GM21526 (cell line): Measurements from ENCODE around the gene MAPKAPK3.
A peak's percentile ranks its signal among the peaks of the same experiment; 100 is the strongest.

Experiments used
- ATAC-seq: cut with Tn5 transposase; IDR thresholded peaks from one replicate; pipeline ENCODE4 v1.9.1; 2021; ENCODE audit warnings: moderate library complexity; ENCODE audit not compliant: unreplicated experiment, low FRiP score

Gene MAPKAPK3

DNA sequence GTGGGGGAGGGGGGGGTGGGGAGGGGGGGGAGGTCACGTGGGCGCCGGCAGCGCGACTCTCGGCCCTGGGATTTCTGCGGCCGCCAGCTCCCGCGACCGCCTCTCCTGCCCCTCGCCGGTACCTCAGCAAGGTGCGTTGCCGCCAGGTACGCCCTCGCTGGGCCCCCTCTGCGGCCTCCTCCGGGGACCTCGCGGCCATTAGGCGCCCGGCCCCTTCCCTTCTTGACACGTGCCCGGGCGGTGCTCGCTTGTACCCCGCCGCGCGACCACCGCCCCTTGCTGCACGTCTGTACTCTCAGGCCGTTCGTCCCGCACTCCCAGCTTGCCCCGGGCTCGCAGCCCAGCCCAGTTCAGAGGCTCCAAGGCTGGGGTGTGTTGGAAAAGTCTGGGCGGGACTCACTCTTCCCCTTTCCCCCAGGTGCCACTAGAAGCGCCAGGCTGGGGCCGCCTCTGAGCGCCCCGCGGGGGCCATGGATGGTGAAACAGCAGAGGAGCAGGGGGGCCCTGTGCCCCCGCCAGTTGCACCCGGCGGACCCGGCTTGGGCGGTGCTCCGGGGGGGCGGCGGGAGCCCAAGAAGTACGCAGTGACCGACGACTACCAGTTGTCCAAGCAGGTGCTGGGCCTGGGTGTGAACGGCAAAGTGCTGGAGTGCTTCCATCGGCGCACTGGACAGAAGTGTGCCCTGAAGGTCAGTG, at the start of gene MAPKAPK3:
MAPKAPK3 (plus strand) TSS at position 56 of the 696 bp plus-strand sequence; CDS start at position 471, 415 bp downstream.
- ATAC-seq = peak; percentile 12

DNA sequence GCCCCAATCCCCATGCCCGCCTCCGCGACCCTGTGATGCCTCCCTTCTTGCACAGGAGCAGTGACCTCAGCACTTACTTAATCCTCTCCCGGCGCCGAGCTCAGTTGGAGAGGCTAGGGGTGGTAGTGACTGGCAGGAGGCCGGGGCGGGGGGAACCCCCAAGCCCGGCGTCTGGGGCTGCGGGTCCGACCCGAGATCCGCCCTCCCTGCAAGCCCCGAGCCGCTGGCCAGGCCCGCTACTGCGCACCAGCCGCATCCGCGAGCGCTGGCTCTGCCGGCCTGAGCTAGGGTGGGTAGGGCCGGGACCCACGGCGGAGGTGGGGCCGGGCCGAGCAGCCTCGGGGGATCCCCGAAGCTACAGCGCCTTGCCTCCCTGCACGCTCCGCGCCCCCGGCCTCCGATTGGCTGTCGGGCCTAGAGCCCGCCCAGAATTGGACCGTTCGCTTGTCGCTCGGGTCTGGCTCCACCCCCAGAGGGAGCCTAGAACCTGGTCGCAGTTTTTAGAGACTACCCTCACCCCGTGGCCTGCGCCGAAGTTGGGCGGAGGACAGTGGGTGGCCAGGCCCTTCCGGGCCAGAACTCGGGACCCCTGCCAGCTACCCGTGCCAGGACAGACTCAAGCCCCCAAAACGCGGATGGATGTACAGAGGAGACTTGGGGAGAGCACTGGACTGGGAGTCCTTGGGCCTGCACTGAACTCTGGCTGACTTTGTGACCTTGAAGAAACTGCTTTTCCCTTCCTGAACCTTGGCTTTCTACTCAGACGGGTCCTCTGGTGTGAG, 49.4 kb upstream of the MAPKAPK3 start, which contains the start of gene C3orf18:
C3orf18 (minus strand) TSS at position 362 of the 782 bp plus-strand sequence. CDS start 2,048 bp downstream, outside the sequence.
- peak; percentile 76 for ATAC-seq

DNA sequence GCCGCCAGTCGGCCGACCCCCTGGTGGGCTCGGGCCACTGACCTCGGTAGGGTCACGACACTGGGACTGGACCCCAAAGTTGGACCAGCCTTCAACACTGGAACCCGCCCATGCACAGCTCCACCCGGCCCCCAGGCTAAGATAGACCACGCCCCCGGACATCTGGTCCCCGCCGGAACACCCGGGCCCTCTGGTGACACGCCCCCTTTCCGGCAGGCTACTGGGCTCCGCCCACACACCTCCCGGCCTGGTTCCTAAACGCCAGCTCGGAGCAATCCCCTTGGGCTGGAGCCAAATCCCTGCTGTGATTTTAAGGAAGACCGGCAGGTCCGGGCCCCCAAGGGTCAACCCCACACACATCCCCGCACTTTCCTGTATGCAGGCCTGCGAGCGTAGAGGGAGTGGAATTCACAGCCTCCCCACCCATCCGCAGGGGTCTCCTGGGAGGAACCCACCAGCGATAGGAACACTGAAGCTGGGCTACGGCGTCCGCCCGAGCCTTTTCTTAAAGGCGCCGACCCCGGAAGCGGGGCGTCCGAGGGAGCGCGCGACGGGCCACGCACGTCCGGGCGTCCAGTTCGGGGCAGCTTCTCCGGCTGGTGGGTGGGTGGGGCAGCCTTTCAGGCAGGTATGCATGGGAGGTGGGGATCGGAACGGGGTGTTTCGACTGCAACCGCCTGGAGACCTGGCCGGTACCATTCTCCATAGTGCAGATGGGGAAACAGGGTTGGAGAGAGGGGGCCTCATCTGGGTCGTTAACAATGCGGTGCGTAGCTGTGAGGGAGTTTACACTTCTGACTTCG, 47.8 kb upstream of the MAPKAPK3 start, which contains the start of gene HEMK1:
HEMK1 (plus strand) TSS at position 576 of the 803 bp plus-strand sequence. CDS start 1,583 bp downstream, outside the sequence.
- peak; percentile 58 for ATAC-seq

DNA sequence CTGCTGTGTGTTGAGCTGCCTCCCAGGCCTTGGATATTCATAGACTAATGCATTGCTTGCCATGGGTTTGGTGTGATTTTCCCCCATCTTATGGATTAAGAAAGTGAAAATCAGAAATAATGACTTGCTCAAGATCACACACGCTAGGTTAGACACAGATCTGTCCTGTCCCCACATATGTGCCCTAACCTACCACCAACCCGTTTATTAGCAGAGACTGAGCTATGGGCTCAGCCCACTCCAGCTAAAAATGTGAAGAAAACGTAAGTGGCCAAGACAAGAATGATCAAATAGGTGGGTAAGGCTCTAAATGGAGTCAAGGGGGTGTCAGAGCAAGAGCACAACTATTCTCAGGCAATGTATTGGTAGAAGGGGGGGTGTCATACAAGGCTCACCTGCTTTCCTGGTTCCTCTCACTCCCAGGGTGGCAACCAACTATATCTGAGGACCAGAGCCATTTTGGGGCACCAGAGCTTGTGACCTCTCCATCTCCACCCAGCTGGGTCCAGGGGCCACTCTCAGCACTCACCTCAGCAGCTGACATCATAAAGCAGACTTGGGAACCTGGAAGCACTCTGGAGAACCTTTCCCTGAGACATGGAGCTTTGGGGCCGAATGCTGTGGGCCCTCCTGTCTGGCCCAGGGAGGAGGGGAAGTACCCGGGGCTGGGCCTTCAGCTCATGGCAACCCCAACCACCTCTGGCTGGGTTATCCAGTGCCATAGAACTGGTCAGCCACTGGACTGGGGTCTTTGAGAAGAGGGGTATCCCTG, 46.3 kb upstream of the MAPKAPK3 start:
- no peak for ATAC-seq

DNA sequence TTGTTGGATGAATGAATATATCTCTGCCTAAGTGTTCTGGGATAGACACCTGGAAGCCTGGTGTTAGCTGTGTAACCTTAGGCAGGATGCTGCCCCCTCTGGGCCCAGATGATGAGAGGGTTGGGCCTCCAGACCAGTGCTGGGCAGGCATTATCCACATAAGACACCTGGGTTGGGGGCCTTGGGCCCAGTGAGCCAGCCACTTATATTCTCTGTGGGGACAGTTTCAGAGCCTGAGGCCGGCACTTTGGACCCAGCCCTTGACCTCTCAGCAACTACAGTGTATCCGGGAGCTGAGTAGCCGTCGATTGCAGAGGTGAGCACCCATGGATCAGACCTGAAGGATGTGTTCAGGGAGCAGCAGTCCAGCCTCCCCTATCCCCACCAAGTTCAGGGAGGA, 45.5 kb upstream of the MAPKAPK3 start:
- ATAC-seq = no peak

DNA sequence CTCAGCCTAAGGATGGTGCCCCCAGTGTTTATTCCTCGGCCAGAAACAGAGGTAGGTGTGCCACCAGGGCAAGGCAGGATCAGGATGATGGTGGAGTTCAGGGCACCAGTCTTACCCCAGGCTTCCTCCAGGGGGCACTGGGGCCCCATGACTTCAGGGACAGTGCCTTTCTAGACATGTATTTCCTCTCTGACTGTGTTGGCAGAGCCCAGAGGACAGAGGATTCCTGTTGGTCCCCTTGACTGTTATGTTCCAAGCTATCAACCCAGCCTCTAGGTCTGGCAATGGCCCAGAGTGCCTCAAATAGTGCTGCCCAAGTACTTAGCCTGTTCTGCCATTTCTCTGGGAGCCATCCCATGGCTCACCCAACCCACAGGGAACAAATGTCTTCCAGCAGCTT, 44.8 kb upstream of the MAPKAPK3 start:
- ATAC-seq = no peak

DNA sequence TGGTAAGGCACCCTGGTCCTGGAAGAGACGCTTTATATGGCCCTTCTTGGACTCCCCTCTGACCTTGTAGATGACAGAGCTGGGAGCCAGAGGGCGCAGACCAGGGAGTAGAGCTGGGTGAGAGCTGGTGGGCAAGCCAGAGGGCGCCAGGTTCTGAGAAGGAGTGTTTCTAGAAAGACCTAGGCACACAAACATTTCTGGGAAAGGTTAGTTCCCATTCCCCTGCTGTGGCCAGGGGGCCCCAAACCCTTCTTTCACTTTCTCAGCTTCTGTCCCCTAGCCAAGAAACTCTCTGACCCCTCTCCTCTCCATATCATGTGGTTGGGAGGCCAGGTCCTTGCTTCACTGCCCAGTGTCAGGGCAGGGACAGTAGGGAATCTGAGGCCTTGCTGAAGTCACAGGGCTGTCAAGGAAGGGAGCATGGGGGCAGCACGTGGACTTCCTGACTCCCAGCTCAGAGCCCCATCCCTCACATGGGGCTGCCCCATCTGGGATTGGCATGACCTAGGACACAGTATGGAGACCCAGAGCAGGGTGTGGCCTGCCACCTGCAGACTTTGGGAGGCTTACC, 44.1 kb upstream of the MAPKAPK3 start:
- ATAC-seq = no peak

DNA sequence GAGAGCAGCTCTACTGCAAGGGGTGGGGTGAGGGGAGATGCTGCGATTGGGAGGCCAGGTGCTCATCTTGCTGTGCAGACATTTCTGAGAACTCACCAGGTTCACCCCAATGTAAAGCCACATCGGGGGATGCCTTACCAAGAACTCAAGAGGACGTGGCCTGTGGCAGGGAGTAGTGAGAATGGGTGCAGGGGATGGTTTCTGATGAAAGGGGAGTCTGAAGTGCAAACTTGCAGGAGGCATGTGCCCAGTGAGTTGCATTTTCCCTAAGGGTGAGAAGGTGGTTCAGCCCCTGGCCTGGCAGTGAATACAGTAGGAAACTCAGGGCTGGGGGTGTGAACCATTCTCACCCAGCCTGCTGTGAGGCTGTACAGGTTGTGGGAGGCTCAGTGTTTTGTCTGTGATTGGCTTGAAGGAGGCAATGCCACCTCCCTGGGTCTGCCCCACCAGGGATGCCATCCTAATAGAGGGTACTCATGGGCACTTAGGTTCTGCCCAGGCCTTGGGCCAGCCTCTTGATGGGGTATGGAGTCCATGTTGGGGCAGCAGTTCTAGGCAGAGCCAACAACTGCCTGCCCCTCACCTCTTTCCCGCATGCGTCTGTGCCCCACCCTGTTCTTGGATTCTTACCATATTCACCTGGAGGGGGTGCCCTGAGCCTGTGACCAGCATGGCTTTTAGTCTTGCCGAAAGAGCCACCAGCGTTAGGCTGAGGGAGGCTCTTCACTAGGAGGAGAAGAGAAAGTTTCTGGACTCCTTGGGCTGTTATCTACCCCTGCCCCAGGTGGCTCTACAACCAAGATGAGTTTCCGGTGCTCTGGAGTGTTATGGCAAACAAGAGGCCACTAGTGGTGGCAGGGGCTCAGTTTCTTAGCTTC, 43.1 kb upstream of the MAPKAPK3 start:
- ATAC-seq = no peak

DNA sequence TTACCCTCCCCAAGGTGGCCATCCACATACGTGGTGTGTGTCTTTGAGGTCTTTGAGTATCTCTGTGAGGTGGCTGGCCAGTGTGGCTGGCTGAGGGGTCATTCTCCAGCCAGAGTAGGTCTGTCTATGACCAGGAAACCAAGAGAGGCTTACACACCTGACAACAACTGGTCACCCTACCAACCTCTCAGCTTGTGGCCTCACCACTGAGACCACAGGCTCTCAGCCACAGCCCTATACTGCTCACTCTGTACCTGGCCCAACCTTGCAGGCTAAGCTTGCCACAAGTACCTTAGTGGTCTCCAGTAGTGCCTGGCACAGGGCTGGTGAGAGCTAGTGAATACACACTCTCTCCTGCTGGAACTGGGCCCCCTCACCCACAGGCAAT, 42.5 kb upstream of the MAPKAPK3 start:
- no peak for ATAC-seq

DNA sequence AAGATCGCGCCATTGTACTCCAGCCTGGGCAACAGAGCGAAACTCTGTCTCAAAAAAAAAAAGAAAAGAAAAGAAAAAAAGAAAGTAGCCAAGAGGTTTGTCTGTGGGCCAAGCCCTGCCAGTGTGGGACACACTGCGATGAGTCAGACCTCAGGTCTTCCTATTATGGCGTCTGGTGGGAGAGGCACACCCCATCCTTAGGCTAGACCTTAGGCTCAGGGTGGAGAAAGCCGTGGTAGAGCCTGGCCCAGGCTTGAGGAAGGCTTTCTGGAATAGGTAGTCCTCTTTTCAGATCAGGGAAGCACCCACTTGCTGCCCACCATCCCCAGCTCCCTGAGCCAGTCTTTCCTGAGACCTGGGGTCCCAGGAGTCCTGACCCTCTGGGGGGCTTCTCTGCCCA, 41.6 kb upstream of the MAPKAPK3 start:
- ATAC-seq = no peak

DNA sequence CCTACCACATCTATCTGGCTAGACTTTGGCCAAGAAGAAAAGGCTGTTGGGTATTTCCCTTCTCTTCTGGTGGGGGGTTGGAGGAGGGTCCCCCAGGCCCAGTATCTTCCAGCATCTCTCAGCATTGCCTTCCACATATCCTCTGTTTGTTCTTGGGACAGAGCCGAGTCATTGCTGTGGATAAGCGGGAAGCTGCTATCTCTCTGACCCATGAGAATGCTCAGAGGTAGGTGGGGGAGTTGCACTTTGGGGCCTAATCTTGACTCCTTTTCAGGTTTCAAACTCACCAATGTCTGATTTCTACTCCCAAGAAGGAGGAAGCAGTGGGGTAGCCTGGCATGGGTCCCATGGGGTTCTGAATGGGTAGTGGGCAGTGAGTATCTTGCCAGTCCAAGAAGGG, 39.6 kb upstream of the MAPKAPK3 start:
- ATAC-seq = no peak

DNA sequence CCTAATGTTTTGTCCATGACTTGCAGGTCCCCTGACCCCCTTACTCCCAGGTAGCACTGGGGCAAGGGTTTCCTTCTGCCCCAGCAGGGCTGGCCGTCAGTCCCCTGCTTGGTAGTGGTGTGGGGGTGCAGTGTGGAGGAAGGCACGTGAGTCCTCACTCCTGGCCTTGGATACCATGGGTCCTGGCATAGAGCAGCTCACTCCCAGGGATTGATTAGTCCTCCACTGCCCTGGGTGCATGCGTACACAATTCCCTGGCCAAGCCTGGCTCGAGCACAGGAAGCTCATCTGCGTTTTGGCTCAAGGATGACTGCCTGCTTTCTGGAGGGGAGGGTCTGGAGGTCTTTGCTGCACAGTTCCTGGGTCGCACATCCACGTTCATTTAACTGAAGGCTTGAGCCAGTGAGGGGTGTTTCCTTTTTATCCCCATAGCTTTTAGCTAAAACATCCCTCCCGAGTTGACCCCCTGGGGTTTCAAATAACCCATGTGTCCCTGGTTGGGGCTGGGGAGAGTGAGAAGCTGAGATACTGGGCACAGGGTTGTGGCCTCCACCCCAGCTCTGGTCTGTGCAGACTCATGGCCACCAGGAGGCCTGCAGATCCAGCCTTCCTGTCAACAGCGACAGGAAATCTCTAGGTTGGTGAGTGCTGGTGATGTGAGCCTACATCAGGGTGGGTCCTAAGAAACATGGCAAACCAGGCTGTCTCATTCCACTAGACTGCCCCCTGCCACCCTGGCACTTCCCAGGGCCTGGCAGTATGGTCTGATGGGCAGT, 36.1 kb upstream of the MAPKAPK3 start:
- no peak for ATAC-seq

DNA sequence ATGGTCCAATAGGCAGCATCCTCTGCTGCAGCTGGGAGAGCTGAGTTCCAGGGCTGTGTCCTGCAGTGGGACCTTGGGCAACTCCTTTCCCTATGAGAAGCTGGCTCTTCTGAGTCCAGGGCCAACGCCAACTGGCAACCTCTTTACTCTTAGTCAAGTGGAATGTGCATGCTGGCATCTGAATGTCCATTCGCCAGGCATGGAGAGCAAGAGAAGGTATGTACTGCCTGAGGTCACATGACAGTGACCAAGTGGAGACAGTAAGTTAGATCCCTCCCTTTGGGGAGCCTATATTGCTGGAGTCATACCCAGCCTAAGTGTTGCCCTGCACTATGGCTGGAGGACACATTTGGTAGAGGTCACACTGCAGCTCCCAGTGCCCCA, 35.5 kb upstream of the MAPKAPK3 start:
- no peak for ATAC-seq

DNA sequence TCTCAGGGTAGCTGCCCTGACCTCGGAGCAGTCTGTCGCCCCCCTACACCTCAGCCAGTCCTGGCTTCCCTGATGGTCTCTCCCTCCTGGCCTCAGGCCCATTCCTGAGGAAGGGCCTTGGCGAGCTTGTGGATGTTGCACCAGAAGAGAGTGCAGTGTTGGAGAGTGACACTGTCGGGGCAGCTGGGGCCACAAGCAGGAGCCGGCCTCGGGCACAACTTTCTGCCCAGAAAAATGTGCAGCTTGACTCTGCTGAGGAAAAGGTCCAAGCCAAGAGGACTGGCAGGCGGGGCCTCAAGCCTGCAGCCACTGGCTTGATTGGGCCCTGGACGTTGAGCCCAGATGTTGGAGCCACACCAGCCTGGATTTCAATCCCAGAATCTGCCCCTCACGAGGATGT, 34.9 kb upstream of the MAPKAPK3 start:
- ATAC-seq = no peak

DNA sequence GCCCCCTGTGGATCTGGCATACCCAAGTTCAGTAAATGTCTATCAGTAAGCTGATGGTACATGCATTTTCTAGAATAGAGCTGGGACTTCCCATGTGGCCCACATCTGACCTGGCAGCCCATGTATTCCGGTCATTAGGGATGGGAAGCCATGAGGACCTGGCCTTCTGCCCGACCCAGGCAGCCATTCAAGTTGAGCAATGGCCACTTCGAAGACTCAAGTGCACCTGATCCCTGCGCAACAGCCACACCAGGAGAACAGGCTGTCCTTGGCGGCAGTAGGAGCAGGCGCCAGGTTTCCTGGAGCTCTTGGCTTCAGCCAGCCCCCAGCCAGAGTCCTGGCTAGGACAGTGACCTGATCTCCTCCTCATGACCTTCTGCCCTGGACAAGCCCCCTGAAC, 33.1 kb upstream of the MAPKAPK3 start:
- no peak for ATAC-seq

DNA sequence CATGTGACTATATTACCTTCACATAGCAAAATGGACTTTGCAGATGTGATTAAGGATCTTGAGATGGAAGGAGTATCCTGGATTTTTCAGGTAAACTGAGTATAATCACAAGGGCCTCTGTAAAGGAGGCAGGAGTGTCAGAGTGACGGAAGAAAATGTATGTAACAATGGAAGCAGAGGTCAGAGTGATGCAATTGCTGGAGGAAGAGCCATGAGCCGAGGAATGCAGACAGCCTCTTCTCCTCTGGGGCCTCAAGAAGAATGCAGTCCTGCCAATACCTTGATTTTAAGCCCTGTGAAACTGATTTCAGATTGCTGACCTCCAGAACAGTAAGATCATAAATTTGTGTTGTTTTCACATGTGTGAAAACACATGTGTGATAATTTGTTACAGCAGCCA, 32.6 kb upstream of the MAPKAPK3 start:
- ATAC-seq = no peak

DNA sequence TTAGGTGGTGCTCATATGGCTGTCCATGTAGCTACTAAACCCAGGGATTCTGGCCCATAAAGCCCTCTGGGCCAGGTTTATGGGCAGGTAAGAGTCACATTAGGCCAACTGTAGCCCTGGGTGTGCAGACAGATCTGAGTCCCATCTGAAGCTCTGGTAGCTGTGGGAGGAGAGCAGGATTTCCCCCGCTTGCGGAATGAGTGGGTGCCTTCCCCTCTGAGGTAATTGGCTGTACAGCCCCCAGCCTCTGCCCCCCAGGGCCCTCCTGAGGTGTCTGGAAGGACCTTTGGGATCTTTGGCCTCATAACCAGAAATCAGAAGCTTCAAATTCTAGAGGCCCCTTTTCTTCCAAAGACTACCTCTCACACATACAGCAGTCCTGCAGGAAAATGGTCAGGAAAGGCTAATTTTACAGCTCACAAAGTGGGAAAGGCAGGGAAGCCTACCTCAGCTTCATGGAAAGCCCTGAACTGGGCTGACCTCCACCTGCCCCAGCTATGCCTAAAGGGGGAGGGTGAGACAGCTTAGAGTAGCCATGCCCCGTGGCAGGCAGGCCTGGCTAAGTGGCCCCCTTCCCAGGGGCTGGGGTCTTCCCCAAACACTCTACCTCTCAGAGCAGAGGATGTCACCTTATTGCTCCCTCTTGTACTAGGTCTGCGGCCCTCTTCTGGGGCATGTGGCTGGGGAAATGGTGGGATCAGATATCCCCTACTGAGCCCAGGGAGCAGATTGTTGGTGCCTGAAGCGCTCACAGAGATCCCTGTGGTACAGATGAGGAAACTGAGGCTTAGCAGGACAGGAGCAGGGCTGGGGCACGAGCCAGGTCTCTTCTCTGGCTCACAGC, 30.8 kb upstream of the MAPKAPK3 start:
- no peak for ATAC-seq

DNA sequence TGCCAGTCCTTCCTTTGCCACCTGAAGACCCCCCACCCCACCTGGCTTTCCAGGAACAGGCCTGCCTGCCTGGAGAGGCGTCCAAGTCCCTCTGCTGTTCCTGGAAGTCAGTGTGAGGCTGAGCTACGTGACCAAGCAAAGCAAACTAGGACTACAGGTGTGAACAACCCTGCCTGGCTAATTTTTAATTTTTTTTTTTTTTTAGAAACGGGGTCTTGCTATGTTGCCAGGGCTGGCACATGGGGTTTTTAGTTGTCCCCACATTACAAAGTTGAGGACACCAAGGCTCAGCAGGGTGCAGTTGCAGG, 30.2 kb upstream of the MAPKAPK3 start:
- no peak for ATAC-seq
